ENCODE results near the gene CHN1.

GRCh38 chr2:174777347-174778084 lies 227.7 kb downstream of the CHN1 start:
- TF ChIP-seq CTCF (IDR thresholded peaks at IDR 0.05) (no peak), POLR2A (IDR thresholded peaks at IDR 0.05) (no peak)
